Measurements from ENCODE around the gene C1orf198. TPM values are rescaled to one million over a fixed set of nuclear protein-coding genes. Genes with fewer than 3 reads are reported as not detected.

C1orf198 gene
- total RNA-seq, 1 donor from 2014 or later: 16.1 TPM

- DNase-seq (ENCODE audit: low read depth in 2 of 2): no peak
Measured at GRCh38 chr1:230809256-230809990, 58.9 kb downstream of the C1orf198 start.

- DNase-seq (ENCODE audit: low read depth in 2 of 2): no peak
Measured at GRCh38 chr1:230808281-230808872, 59.9 kb downstream of the C1orf198 start.

DNA sequence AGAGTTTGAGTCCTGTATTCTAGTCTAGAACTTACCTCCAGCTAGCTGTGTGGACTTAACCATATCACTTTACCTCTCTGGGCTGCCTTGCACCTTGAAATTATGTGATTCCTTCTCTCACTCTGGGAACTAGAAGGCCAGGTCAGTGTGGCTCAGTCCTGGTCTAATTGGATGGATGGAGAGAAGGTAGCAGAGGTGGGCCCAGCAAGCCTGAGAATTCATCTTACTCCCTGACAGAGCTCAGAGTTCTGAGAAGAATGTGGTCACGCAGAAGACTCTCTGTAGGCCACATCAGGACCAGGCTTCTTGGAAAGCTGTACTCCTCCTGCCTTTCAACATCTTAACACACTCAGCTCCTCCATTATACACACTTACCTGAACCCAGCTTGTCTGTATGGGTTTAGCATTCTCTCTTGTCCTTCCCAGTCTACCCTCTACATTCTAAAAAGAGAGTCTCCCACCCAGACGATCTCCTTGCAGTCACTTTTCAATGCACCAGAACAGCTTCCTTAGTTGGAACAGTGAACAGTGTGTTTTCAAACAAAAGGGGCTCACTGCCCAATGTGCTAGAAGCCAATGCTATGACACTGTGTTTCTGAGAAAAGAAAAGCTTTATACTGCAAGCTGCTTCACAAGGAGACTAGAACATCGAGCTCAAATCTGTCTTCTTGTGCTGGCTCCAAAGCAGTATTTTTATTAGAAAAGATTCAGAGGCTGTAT is 60.6 kb downstream of the C1orf198 start:
- DNase-seq (ENCODE audit: low read depth in 2 of 2): no peak

GRCh38 chr1:230807029-230807428 is 61.3 kb downstream of the C1orf198 start:
- no peak for DNase-seq (ENCODE audit: low read depth in 2 of 2)

DNA sequence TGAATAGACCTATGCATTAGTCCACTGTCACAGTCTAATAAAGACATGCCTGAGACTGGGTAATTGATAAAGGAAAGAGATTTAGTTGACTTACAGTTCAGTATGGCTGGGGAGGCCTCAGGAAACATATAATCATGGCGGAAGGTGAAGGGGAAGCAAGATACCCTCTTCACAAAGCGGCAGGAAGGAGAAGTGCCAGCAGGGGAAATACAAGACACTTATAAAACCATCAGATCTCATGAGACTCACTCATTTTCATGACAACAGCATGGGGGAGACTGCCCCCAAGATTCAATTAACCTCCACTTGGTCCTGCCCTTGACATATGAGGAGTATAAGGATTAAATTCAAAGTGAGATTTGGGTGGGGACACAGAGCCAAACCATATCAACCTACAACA is 61.8 kb downstream of the C1orf198 start:
- no peak for DNase-seq (ENCODE audit: low read depth in 2 of 2)

- no peak for DNase-seq (ENCODE audit: low read depth in 2 of 2)
Measured at GRCh38 chr1:230804396-230804795, 63.9 kb downstream of the C1orf198 start.

DNA sequence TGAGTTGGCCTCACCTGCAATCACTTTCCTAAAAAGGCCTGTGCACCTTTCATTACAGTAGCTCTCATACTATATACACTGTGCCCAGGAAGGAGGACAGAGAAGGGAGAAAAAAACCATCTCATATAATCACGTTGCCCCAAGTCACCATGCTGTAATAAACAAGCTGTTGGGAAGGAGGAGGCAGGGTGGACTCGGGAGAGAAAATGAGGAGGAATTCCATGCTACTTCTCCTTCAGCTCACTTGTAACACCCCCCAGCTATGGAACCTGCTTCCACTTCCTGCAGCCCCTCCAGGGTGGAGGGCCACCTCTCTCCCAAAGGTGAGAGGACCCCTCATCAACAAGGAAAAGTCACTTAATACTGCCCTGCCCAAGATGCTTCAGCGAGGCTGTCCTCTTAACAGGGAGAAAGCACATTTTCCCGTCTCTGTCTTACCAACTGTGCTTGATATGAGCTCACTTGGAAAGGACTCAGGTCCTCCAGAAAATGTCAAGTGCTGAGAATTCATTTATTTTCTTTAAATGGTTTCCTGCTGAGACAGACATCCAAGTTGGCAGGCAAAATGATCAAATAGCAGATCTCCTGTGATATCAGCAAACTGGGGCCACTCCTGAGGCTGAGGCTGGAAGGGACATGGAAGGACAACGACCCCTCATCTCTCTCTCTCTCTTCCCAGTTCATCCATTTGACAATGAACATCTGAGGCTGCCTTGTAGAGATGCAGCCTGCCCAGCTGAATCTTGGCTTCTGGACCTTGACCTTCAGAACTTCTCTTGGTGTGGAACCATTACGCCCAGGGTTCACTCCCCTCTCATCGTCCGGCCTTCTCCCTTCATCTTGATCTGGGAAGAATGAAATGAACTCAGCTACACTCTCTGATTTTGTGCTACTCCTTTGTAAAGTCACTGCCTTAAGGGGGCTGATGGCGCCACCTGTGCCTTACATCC is 67.2 kb downstream of the C1orf198 start:
- DNase-seq (ENCODE audit: low read depth in 2 of 2): no peak

GRCh38 chr1:230798491-230798890 is 69.8 kb downstream of the C1orf198 start:
- no peak for DNase-seq (ENCODE audit: low read depth in 2 of 2)

DNA sequence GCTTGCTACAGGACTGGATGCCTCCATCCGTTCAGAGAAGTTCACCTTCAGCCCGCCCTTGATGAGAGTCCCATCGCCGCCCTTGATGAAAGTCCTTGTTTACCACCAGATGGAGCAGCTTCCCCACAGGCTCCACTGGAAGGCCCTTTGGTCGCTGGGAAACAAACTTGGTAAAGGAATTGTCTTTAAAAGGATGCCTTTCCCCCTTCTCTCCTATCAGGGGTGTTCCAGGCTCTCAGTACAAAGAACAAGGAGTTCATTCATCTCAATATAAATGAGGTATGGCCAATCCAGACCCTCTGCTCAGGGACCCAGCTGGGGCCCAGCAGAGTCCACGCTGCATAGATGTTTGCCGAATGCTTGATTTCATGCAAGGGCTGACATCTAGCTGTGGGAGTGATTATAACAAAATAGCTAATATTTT is 70.4 kb downstream of the C1orf198 start:
- peak; percentile 66 to 84 for DNase-seq (ENCODE audit: low read depth in 2 of 2)

- no peak for DNase-seq (ENCODE audit: low read depth in 2 of 2)
Measured at GRCh38 chr1:230797376-230797920, 70.9 kb downstream of the C1orf198 start.

GRCh38 chr1:230796626-230797025 is 71.7 kb downstream of the C1orf198 start:
- no peak for DNase-seq (ENCODE audit: low read depth in 2 of 2)

DNA sequence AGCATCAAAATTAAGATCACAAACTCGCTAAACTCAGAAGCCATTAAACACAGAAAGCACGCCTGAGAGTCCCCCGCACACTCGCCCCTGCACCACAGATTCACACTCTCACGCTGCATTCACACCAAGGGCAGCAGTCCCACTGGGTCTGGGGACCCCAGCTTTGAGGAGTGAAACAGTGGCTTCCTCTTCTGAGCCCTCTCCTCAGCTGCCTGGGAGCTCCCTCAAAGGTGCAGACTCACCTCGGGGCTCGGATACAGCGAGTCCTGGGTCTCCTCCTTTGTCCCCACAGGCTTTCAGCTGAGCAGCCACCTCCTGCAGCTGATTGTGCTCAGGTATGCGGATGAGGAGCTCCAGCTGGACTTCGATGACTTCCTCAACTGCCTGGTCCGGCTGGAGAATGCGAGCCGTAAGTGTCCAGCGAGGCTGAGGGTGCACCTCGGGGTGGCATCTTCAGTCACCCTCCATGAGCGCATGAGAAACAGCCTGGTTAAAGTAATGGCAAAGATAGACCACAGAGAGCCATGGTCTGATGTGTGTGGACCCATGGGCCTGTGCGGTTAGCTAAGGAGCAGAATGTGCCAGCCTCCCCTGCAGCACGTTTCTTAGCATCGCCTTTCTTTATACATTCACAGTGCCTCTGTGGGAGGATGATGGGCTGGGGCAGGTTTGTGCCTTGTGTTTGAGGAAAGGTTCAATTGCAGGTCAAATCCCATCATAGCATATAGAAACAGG is 73.3 kb downstream of the C1orf198 start:
- no peak for DNase-seq (ENCODE audit: low read depth in 2 of 2)

DNA sequence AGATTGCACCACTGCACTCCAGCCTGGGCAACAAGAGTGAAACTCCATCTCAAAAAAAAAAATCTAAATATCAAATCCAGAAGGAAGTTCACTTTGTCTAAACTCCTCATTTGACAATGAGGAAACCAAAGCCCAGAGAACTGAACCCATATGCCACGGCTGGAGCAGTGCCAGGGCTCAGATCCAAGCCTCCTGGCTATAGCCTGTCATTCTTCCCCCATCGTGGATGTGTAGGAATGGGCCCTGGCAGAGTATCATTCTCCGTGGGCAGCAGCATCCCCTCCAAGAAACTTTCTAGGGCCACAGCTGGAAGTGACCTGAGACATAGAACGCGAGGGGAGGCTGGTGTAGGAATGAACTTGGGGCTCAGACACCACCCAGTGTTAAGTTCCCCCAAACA is 73.9 kb downstream of the C1orf198 start:
- peak in 1 of 2 donors; percentile 24 for DNase-seq (ENCODE audit: low read depth in 2 of 2)

- DNase-seq (ENCODE audit: low read depth in 2 of 2): no peak
Measured at GRCh38 chr1:230793463-230793745, 74.9 kb downstream of the C1orf198 start.

DNA sequence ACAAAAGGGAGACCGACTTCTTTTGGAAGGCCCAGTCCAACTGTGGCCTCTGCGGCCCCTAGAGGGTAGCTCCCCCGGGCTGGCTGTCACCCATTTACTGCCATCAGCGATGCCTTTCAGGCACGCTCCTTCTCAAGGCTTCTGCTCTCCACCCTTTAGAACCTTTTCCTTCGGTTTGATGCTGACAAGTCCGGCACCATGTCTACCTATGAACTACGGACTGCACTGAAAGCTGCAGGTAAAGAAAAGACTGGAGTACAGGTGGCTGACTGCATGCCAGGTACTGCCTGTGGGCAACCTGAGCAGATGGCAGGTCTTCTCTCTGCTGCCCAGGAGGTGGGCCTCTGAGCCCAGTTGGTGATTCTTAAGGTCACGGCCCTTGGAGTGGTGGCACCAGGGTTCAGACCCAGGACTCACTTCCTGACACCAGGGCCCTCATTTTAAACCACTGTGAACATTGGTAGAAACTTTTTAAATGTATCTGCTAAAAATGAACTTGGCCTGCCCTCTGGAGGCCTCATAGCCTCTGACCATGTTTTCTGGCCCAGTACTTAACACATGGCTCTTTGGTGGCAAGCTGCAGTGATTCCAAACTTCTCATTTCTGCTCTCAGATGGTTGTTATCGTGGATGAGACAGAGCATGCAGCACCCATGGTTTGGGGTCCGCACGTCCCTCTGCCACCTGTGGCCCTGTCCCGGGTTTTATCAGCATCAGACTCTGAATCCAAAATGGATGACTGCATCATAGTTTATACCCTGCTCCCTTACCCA is 75.4 kb downstream of the C1orf198 start:
- peak; percentile 15 to 36 for DNase-seq (ENCODE audit: low read depth in 2 of 2)

DNA sequence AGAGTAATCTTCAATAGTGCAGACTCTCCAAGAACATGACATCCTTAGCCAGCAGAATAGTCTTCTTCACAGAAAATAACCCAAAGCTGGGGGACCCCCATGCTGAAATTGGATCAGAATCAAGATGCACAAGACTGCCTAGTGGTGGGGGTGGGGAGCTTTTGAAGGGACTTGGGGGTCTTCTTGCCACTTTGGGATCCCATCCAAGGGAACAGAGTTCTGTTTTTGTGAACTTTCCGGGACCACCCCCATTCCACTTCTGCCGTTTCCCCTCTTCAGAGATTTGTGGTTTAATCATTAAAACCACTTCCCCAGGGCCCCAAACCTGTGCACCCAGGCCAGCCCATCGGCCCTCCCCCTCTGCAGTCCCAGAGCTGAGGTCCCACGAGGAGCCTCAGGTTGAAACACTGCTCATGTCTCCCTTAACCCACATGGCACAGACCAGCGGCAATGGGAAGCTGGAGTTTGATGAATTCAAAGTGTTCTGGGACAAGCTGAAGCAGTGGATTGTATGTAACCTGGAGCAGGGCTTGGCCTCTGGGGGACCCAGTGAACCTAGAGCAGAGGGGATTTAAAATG is 76.2 kb downstream of the C1orf198 start:
- no peak for DNase-seq (ENCODE audit: low read depth in 2 of 2)

- no peak for DNase-seq (ENCODE audit: low read depth in 2 of 2)
Measured at GRCh38 chr1:230790026-230790425, 78.3 kb downstream of the C1orf198 start.

DNA sequence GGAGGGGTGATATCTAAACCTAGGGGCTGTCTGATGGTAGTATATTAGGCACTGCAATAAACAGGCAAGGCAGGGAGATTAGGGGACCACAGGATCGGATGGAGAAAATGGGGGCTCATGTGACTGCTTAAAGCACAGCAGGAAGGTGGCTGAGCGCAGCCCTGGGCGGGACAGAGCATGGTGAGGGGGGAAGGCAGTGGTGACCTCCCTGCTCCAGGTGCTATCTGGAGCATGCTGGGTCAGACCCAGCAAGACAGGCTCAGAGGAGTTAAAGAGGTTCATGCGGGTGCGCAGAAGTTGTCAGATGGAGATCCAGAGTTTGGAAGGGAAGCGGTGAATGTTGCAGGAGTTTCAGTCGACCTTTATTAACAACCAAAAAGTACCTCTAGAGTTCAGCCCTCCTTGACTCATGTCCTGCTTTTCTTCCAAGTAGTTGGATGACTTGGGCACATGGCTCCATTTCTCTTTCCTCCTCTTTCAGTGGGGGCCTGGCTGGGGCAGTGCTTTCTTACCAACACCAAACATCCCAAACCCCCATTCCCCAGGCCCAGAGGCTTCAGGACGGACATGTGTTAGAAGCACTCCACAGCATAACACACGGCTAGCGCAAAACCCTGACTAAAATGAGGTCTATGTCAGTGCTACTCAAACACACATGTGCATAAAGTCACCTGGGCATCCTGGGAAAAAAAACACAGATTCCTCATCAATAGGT is 79.6 kb downstream of the C1orf198 start:
- DNase-seq (ENCODE audit: low read depth in 2 of 2): no peak

- no peak for DNase-seq (ENCODE audit: low read depth in 2 of 2)
Measured at GRCh38 chr1:230787471-230787870, 80.8 kb downstream of the C1orf198 start.
